ENCODE data around the gene RUSF1.

Gene RUSF1

DNA sequence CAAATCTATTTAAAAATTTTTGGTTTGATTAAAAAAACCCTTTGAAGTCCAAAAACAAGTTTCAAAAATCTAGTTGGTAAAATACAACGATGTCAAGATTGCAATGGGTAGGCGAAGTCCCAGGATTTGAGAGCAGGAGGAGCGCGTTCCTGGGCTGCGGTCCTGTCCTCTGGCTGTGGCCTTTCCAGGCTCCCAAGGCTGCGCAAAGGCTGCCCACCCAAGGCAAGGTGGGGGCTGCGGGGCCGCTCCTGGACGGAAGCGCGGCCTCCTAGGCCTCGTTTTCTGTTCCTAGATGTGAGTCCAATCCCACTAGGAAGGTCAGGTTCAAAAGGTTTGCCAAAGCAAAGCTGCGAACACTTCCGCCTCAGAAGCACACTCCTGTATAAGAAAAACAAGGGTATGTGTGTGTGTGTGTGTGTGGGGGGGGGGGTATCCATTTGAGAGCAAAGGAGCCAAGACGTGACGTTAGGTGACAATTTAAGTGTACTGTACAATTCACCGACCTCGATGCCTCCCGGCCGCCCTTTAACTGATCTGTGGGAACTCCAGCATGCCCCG lies 28.7 kb upstream of the RUSF1 start:
- TF ChIP-seq, protein P1, sequence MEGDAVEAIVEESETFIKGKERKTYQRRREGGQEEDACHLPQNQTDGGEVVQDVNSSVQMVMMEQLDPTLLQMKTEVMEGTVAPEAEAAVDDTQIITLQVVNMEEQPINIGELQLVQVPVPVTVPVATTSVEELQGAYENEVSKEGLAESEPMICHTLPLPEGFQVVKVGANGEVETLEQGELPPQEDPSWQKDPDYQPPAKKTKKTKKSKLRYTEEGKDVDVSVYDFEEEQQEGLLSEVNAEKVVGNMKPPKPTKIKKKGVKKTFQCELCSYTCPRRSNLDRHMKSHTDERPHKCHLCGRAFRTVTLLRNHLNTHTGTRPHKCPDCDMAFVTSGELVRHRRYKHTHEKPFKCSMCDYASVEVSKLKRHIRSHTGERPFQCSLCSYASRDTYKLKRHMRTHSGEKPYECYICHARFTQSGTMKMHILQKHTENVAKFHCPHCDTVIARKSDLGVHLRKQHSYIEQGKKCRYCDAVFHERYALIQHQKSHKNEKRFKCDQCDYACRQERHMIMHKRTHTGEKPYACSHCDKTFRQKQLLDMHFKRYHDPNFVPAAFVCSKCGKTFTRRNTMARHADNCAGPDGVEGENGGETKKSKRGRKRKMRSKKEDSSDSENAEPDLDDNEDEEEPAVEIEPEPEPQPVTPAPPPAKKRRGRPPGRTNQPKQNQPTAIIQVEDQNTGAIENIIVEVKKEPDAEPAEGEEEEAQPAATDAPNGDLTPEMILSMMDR (conservative IDR thresholded peaks at IDR 0.05; ENCODE audit: low read depth, low read length), result no peak
- H3K36me3 ChIP-seq (ENCODE audit: insufficient read depth), result no peaks in the 10 kb centered on the region
- H2AFZ ChIP-seq (ENCODE audit: low read depth), result no peak overlapping the region
- no peaks in the 10 kb centered on the region for H3K27me3 ChIP-seq (ENCODE audit: insufficient read depth, low read depth)
- H3K9ac ChIP-seq, result no peak overlapping the region
- H3K4me3 ChIP-seq (IDR thresholded peaks at IDR 0.05; ENCODE audit: insufficient read depth, low read depth, low read length), result no peak overlapping the region
- no peaks in the 10 kb centered on the region for H3K79me2 ChIP-seq (ENCODE audit: insufficient read depth, low read depth)
- H3K4me2 ChIP-seq, result no peak overlapping the region
- H4K20me1 ChIP-seq (ENCODE audit: insufficient read depth), result no peaks in the 10 kb centered on the region
- no peaks in the 10 kb centered on the region for H3K4me1 ChIP-seq (ENCODE audit: low read depth, poor library complexity, severe bottlenecking)
- H3K27ac ChIP-seq, result no peak overlapping the region

DNA sequence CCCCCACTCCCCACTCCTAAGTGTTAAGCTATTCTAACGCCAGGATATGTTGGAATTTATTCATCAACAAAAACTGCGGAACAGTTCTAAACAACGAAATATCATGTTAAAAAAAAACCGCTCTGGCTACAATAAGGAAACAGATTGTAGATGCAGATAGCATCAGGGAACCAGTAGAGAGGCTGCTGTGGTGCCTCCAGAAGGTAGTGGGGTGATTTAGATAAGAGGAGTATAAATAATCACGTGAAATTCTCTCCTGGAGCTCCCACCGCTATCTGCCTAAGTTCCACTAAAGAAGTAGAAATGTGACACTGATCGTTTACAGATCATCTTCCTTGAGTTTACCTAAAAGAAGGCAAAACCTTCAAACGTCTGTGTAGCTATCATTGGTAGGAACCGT lies 27.5 kb upstream of the RUSF1 start:
- H4K20me1 ChIP-seq (ENCODE audit: insufficient read depth), result no peaks in the 10 kb centered on the region
- no peak overlapping the region for H3K4me2 ChIP-seq
- no peaks in the 10 kb centered on the region for H3K79me2 ChIP-seq (ENCODE audit: insufficient read depth, low read depth)
- no peaks in the 10 kb centered on the region for H3K27me3 ChIP-seq (ENCODE audit: insufficient read depth, low read depth)
- no peak overlapping the region for H3K27ac ChIP-seq
- no peak overlapping the region for H3K9ac ChIP-seq
- H3K4me3 ChIP-seq (IDR thresholded peaks at IDR 0.05; ENCODE audit: insufficient read depth, low read depth, low read length), result no peak overlapping the region
- H3K4me1 ChIP-seq (ENCODE audit: low read depth, poor library complexity, severe bottlenecking), result no peaks in the 10 kb centered on the region
- TF ChIP-seq, protein P1 (conservative IDR thresholded peaks at IDR 0.05; ENCODE audit: low read depth, low read length), result no peak
- no peaks in the 10 kb centered on the region for H3K36me3 ChIP-seq (ENCODE audit: insufficient read depth)
- H2AFZ ChIP-seq (ENCODE audit: low read depth), result no peak overlapping the region

DNA sequence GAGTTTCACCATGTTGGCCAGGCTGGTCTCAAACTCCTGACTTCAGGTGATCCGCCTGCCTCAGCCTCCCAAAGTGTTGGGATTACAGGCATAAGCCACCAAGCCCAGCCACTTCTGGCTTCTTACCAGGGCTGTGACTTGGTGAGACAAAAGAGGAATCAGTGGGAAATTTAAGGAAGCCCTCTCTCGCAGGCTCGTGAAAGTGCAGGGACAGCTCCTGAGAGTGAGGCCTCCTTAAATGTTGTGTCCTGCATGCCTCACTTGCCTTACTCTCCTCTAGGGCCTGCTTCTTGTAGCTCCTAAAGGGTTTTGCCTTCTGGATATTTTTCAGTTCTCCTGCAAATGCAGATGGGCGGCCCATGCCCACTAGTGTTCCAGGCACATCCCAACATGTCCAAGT lies 24.7 kb upstream of the RUSF1 start:
- Histone ChIP-seq H3K4me1 (ENCODE audit: low read depth, poor library complexity, severe bottlenecking) (no peaks in the 10 kb centered on the region), H2AFZ (ENCODE audit: low read depth) (no peak overlapping the region), H3K9ac (no peak overlapping the region), H3K27ac (no peak overlapping the region), H4K20me1 (ENCODE audit: insufficient read depth) (no peaks in the 10 kb centered on the region), H3K27me3 (ENCODE audit: insufficient read depth, low read depth) (no peaks in the 10 kb centered on the region), H3K4me2 (no peak overlapping the region), H3K4me3 (IDR thresholded peaks at IDR 0.05; ENCODE audit: insufficient read depth, low read depth, low read length) (no peak overlapping the region), H3K36me3 (ENCODE audit: insufficient read depth) (no peaks in the 10 kb centered on the region), H3K79me2 (ENCODE audit: insufficient read depth, low read depth) (no peaks in the 10 kb centered on the region)
- TF ChIP-seq, protein P1 (conservative IDR thresholded peaks at IDR 0.05; ENCODE audit: low read depth, low read length), result no peak

DNA sequence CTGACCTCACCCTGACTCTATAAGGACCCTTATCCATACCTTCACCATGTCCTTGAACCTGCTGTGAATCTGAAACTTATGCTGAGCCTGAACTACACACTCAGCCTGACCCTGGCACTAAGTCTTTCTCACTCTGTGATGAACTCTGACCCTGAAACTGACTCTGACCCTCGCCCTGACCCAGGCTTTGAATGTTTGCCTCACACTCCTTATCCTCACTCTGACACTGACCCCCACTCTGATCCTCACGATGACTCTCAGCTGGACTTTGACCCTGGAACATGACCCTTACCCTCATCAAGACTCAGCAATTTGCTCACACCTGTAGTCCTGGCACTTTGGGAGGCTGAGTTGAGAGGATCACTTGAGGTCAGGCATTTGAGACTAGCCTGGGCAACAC lies 23.9 kb upstream of the RUSF1 start:
- Histone ChIP-seq H3K9ac (no peak overlapping the region), H3K4me1 (ENCODE audit: low read depth, poor library complexity, severe bottlenecking) (no peaks in the 10 kb centered on the region), H3K36me3 (ENCODE audit: insufficient read depth) (no peaks in the 10 kb centered on the region), H2AFZ (ENCODE audit: low read depth) (no peak overlapping the region), H3K79me2 (ENCODE audit: insufficient read depth, low read depth) (no peaks in the 10 kb centered on the region), H3K4me3 (IDR thresholded peaks at IDR 0.05; ENCODE audit: insufficient read depth, low read depth, low read length) (no peak overlapping the region), H3K4me2 (no peak overlapping the region), H3K27me3 (ENCODE audit: insufficient read depth, low read depth) (no peaks in the 10 kb centered on the region), H4K20me1 (ENCODE audit: insufficient read depth) (no peaks in the 10 kb centered on the region), H3K27ac (no peak overlapping the region)
- TF ChIP-seq, protein P1 (conservative IDR thresholded peaks at IDR 0.05; ENCODE audit: low read depth, low read length), result no peak
